Breast epithelium (tissue), 4 donors: ENCODE results near the gene PTPRN2. TPM values are rescaled to one million over a fixed set of nuclear protein-coding genes. Genes with fewer than 3 reads are reported as not detected.
A peak's percentile ranks its signal among the peaks of the same experiment; 100 is the strongest.
"Not testable (repeated sequence)": the region's sequence is repeated elsewhere in the genome, so short reads cannot be mapped to it uniquely, and the experiment has no call there.

Experiments used
- DNase-seq, 2 donors: peaks; one replicate each; pipeline ENCODE4 v3.0.0-alpha.2; 2019; ENCODE audit warnings: low spot score in 2 of 2
- H3K27ac ChIP-seq, 2 donors: fragments of 200-600 bp; sonication (generic) in 1 of 2; one replicate each; pipeline ENCODE4 v1.5.1; 2016 to 2019; ENCODE audit warnings: mild to moderate bottlenecking in 1 of 2
- H3K27me3 ChIP-seq, 2 donors: fragments of 200-600 bp; sonication (generic) in 1 of 2; one replicate each; pipeline versions ENCODE4 v1.5.1 to v1.6.0; 2017 to 2019; ENCODE audit warnings: control low read depth in 1 of 2, mild to moderate bottlenecking in 1 of 2
- H3K36me3 ChIP-seq: fragments of 200-600 bp; one replicate; pipeline ENCODE4 v1.5.1; 2019
- H3K4me1 ChIP-seq, 2 donors: fragments of 200-600 bp; sonication (generic); one replicate each; pipeline ENCODE4 v1.5.1; 2016 to 2019; ENCODE audit warnings: control low read depth in 1 of 2
- H3K4me3 ChIP-seq, 3 donors: fragments of 200-600 bp; sonication (generic); 1 replicate in 2 of 3; 2 replicates in 1 of 3; pipeline ENCODE4 v1.5.1; 2016 to 2019; ENCODE audit warnings: mild to moderate bottlenecking in 3 of 3, moderate library complexity in 2 of 3
- H3K9me3 ChIP-seq, 2 donors: fragments of 200-600 bp; sonication (generic) in 1 of 2; one replicate each; pipeline ENCODE4 v1.5.1; 2016 to 2019; ENCODE audit warnings: control low read depth in 1 of 2
- CTCF ChIP-seq, 3 donors: fragments of 450-650 bp; IDR thresholded peaks; one replicate each; pipeline ENCODE4 v1.5.1; 2016 to 2017; ENCODE audit warnings: antibody characterized with exemption in 3 of 3, mild to moderate bottlenecking in 3 of 3, moderate library complexity in 3 of 3
- POLR2A ChIP-seq: fragments of 450-650 bp; IDR thresholded peaks from one replicate; pipeline ENCODE4 v1.6.1; 2016; ENCODE audit warnings: antibody characterized with exemption, mild to moderate bottlenecking, moderate library complexity
- POLR2AphosphoS5 ChIP-seq, 3 donors: sonication (generic); formaldehyde crosslinking; IDR thresholded peaks; one replicate each; pipeline ENCODE4 v1.6.1; 2017; ENCODE audit warnings: antibody characterized with exemption in 3 of 3
- intact Hi-C: fragments of 100-400 bp; cut with DNase I; formaldehyde crosslinking; loops from one replicate; pipeline ENCODE4 v1.15.1; 2023; ENCODE audit warnings: low total_unique reads
- total RNA-seq, 3 donors: library from RNA; depleted of rRNA; stranded (reverse); fragments of >200 nt; gene quantifications; one replicate each; pipeline ENCODE4 v1.1.0, GENCODE V29; 2016

Gene PTPRN2
- total RNA-seq, 3 donors from 2014 or later = 1.6 to 2.2 (median 2.2) TPM

DNA sequence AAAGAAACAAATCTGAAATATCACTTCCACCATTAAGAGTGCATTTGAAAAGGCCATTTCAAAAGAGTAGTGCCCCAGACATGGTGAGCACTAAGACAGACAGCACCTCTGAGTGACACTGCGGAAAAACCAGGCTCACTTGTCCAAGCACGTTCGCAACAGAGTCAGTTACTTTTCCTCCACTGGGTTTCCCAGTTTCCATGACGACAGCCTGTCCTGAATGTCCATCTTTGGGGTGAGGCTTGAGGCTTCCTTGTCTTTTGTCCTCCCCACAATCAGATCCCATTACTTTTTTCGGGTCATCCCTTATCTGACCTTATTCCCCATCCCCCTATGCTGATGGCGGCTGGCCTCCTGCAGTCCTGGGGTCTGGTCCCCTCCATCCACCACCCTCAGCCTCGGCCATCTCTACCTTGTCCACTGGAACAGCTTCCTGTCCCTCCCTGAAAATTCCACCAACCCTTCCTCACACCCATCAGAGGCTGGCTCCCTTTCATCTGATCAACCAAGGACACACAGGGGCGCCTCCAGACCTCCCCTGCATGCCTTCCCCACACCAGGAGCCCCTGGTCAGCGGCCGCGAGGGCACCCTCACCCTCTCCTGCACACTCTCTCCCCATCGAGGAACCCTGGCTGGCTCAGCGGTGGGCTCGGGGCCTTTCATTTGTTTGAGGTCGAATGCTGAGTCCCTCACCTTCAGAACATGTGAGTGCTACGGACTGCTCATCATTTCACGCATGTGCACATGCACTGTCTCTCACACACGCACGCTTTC, 887.2 kb downstream of the PTPRN2 start:
- no peaks in the 10 kb centered on the region for H3K4me1 ChIP-seq
- intact Hi-C loops = no loop called here
- no peak overlapping the region for H3K4me3 ChIP-seq
- no peaks in the 10 kb centered on the region for H3K36me3 ChIP-seq
- H3K9me3 ChIP-seq = no peaks in the 10 kb centered on the region
- TF ChIP-seq POLR2AphosphoS5 (IDR thresholded peaks at IDR 0.05) (no peak), POLR2A (no peak), CTCF (IDR thresholded peaks at IDR 0.05) (no peak)
- peaks cover 0 to 46% of the 10 kb centered on the region in 2 donors for H3K27me3 ChIP-seq
- H3K27ac ChIP-seq = no peak overlapping the region
- DNase-seq = peak in 1 of 2 donors; percentile 42

GRCh38 chr7:157699357-157700013, 888.1 kb downstream of the PTPRN2 start:
- Histone ChIP-seq H3K27me3 (peaks cover 0 to 39% of the 10 kb centered on the region in 2 donors), H3K4me3 (no peak overlapping the region), H3K4me1 (no peaks in the 10 kb centered on the region), H3K36me3 (no peaks in the 10 kb centered on the region), H3K9me3 (no peaks in the 10 kb centered on the region), H3K27ac (no peak overlapping the region)
- intact Hi-C loops = no loop called here
- DNase-seq = peak in 1 of 2 donors; percentile 48
- TF ChIP-seq POLR2AphosphoS5 (IDR thresholded peaks at IDR 0.05) = no peak
- no peak for TF ChIP-seq CTCF (IDR thresholded peaks at IDR 0.05)
- TF ChIP-seq POLR2A = no peak

DNA sequence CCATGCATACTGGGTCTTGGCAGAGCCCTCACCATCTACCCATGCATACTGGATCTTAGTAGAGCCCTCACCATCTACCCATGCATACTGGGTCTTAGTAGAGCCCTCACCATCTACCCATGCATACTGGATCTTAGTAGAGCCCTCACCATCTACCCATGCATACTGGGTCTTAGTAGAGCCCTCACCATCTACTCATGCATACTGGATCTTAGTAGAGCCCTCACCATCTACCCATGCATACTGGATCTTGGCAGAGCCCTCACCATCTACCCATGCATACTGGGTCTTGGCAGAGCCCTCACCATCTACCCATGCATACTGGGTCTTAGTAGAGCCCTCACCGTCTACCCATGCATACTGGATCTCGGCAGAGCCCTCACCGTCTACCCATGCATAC, 890.3 kb downstream of the PTPRN2 start:
- H3K4me3 ChIP-seq, DNase-seq, intact Hi-C loops, H3K36me3 ChIP-seq, H3K9me3 ChIP-seq, H3K27ac ChIP-seq, H3K4me1 ChIP-seq: not testable (repeated sequence)
- peaks cover 0 to 41% of the 10 kb centered on the region in 2 donors for H3K27me3 ChIP-seq

GRCh38 chr7:157695609-157696008, 892.0 kb downstream of the PTPRN2 start:
- H3K9me3 ChIP-seq, H3K27ac ChIP-seq, H3K4me1 ChIP-seq, H3K36me3 ChIP-seq, DNase-seq, H3K4me3 ChIP-seq, intact Hi-C loops: not testable (repeated sequence)
- H3K27me3 ChIP-seq = peaks cover 0 to 45% of the 10 kb centered on the region in 2 donors

DNA sequence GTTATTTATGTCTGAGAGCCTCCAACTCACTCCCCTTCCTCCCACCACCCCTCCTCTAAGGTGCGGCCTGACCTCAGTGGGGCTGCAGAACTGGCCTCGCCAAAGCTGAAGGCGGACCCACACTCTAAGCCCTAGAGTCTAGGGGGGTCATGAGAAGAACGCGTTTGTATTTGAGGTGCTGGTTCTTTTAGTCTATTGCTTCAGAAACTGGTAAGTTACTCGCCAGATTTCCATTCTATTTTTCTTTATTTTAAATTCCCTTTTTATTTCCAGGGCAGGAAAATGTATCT, 893.3 kb downstream of the PTPRN2 start:
- H3K36me3 ChIP-seq = no peaks in the 10 kb centered on the region
- TF ChIP-seq CTCF (IDR thresholded peaks at IDR 0.05) (no peak), POLR2AphosphoS5 (IDR thresholded peaks at IDR 0.05) (no peak), POLR2A (no peak)
- intact Hi-C loops = no loop called here
- H3K27ac ChIP-seq = no peak overlapping the region
- H3K4me1 ChIP-seq = peaks cover 0 to 4% of the 10 kb centered on the region in 2 donors
- no peak for DNase-seq
- H3K27me3 ChIP-seq = peaks cover 0 to 47% of the 10 kb centered on the region in 2 donors
- H3K4me3 ChIP-seq = no peak overlapping the region
- H3K9me3 ChIP-seq = no peaks in the 10 kb centered on the region
